Measurements from ENCODE around the gene NSD1.

DNA sequence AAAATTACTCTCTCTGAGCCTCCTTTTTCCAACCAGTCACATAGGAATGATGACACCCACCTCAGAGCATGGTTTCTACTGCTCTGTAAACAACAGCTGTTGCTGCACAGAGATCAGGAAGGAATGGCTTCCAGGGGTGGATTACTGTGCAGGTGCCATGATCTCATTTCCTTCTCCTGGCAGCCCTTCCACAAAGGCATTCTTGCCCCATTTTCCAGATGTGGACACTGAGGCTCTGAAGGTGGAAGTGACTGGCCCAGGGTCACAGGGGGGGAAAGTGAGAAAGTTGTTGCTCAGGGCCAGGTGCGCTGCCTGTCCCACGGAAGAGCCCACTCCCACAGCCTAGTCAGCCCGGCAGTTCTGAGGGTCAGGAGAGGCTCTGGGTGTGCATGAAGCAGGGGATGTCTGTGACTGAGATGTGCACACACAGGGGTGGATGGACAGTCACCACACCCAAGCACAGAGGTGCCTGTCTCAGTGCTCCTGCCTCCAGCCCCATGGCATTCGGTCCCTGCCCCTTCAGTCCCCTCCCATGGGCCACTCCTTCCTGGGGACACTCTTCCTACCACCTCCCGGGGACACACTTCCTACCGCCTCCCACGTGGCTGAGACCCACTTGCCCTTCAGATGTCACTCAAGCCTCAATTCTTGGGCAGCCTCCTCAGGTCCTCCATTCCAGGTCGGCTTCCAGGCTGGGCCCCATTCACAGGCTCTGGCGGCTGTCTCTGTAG is 29.9 kb upstream of the NSD1 start:
- TF ChIP-seq, protein P1, sequence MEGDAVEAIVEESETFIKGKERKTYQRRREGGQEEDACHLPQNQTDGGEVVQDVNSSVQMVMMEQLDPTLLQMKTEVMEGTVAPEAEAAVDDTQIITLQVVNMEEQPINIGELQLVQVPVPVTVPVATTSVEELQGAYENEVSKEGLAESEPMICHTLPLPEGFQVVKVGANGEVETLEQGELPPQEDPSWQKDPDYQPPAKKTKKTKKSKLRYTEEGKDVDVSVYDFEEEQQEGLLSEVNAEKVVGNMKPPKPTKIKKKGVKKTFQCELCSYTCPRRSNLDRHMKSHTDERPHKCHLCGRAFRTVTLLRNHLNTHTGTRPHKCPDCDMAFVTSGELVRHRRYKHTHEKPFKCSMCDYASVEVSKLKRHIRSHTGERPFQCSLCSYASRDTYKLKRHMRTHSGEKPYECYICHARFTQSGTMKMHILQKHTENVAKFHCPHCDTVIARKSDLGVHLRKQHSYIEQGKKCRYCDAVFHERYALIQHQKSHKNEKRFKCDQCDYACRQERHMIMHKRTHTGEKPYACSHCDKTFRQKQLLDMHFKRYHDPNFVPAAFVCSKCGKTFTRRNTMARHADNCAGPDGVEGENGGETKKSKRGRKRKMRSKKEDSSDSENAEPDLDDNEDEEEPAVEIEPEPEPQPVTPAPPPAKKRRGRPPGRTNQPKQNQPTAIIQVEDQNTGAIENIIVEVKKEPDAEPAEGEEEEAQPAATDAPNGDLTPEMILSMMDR (IDR thresholded peaks at IDR 0.05), result no peak
- no peak for TF ChIP-seq POLR2A (IDR thresholded peaks at IDR 0.05)
